ENCODE data around the gene STMN3. TPM values are rescaled to one million over a fixed set of nuclear protein-coding genes. Genes with fewer than 3 reads are reported as not detected.

STMN3 gene
- total and polyA plus RNA-seq, 2 of the 8 experiments (the other 6 are each of a cell fraction or from before 2014, with no cell fraction given) = 51.5 to 63.1 TPM

GRCh38 chr20:63595416-63596127 is 57.7 kb downstream of the STMN3 start (continued):
- TF ChIP-seq CHD7 (IDR thresholded peaks at IDR 0.05; ENCODE audit: insufficient replicate concordance, low read length) (no peak), MAX (IDR thresholded peaks at IDR 0.05) (no peak), SAP30 (IDR thresholded peaks at IDR 0.05; ENCODE audit: insufficient read depth, insufficient replicate concordance, low read length) (no peak)

Data from H1 (cell line).